Measurements from ENCODE around the gene RGS12. TPM values are rescaled to one million over a fixed set of nuclear protein-coding genes. Genes with fewer than 3 reads are reported as not detected.

Gene RGS12
- polyA plus RNA-seq, 1 donor (not counting 4 experiments of a cell fraction or from before 2014, with no cell fraction given): 34.0 TPM

- H3K36me3 ChIP-seq (ENCODE audit: control insufficient read depth in 2 of 2, extremely low read depth in 1 of 2, insufficient read depth in 2 of 2, low read length in 2 of 2): no peaks in the 10 kb centered on the region
- FAIRE-seq (no peak), DNase-seq (ENCODE audit: low read depth, low spot score) (no peak)
- no peaks in the 10 kb centered on the region for H3K27me3 ChIP-seq (ENCODE audit: control insufficient read depth, extremely low read depth, insufficient read depth, low read length)
- no peaks in the 10 kb centered on the region for H3K79me2 ChIP-seq (ENCODE audit: control insufficient read depth, insufficient read depth, low read length)
- no peak for TF ChIP-seq EZH2 (IDR thresholded peaks at IDR 0.05; ENCODE audit: low read length)
- no peak for TF ChIP-seq CTCF (optimal IDR thresholded peaks at IDR 0.05 in 1 of 3, IDR thresholded peaks at IDR 0.05 in 1 of 3, conservative IDR thresholded peaks at IDR 0.05 in 1 of 3; ENCODE audit: extremely low read depth in 1 of 3, insufficient read depth in 2 of 3, low read length in 3 of 3)
- H3K4me2 ChIP-seq (ENCODE audit: control insufficient read depth, extremely low read depth, insufficient read depth, low read depth, low read length): no peak overlapping the region
- no peak overlapping the region for H3K9ac ChIP-seq (ENCODE audit: control insufficient read depth, extremely low read depth, insufficient read depth, low read length)
- H3K9me1 ChIP-seq (ENCODE audit: control insufficient read depth, extremely low read depth, insufficient read depth, low read length): no peaks in the 10 kb centered on the region
- H2AFZ ChIP-seq (ENCODE audit: control insufficient read depth, low read length): no peak overlapping the region
- H3K27ac ChIP-seq (ENCODE audit: control insufficient read depth, insufficient read depth, low read length): no peak overlapping the region
- no peak overlapping the region for H3K4me3 ChIP-seq (ENCODE audit: control insufficient read depth in 2 of 3, extremely low read depth in 1 of 3, insufficient read depth in 2 of 3, low read depth in 1 of 3, low read length in 3 of 3)
- dilution Hi-C loops (cut with MboI; ENCODE audit: extremely low pct_ligation_motif_present, low sequenced_read_pairs): no loop called here
- no peaks in the 10 kb centered on the region for H3K9me3 ChIP-seq (ENCODE audit: control insufficient read depth, low read depth, low read length)
- no peaks in the 10 kb centered on the region for H4K20me1 ChIP-seq (ENCODE audit: control insufficient read depth, extremely low read depth, insufficient read depth, low read length)
- H3K4me1 ChIP-seq (ENCODE audit: control insufficient read depth, extremely low read depth, insufficient read depth, low read length): peaks cover 14% of the 10 kb centered on the region
Measured at GRCh38 chr4:3314706-3315260, 22.0 kb downstream of the RGS12 start.

- no peaks in the 10 kb centered on the region for H3K9me3 ChIP-seq (ENCODE audit: control insufficient read depth, low read depth, low read length)
- H3K9me1 ChIP-seq (ENCODE audit: control insufficient read depth, extremely low read depth, insufficient read depth, low read length): no peaks in the 10 kb centered on the region
- H3K4me2 ChIP-seq (ENCODE audit: control insufficient read depth, extremely low read depth, insufficient read depth, low read depth, low read length): no peak overlapping the region
- DNase-seq (ENCODE audit: low read depth, low spot score) (no peak), FAIRE-seq (no peak)
- no peak overlapping the region for H3K27ac ChIP-seq (ENCODE audit: control insufficient read depth, insufficient read depth, low read length)
- TF ChIP-seq EZH2 (IDR thresholded peaks at IDR 0.05; ENCODE audit: low read length) (no peak), CTCF (optimal IDR thresholded peaks at IDR 0.05 in 1 of 3, IDR thresholded peaks at IDR 0.05 in 1 of 3, conservative IDR thresholded peaks at IDR 0.05 in 1 of 3; ENCODE audit: extremely low read depth in 1 of 3, insufficient read depth in 2 of 3, low read length in 3 of 3) (no peak)
- dilution Hi-C loops (cut with MboI; ENCODE audit: extremely low pct_ligation_motif_present, low sequenced_read_pairs): no loop called here
- H3K36me3 ChIP-seq (ENCODE audit: control insufficient read depth in 2 of 2, extremely low read depth in 1 of 2, insufficient read depth in 2 of 2, low read length in 2 of 2): no peaks in the 10 kb centered on the region
- H3K79me2 ChIP-seq (ENCODE audit: control insufficient read depth, insufficient read depth, low read length): no peaks in the 10 kb centered on the region
- H2AFZ ChIP-seq (ENCODE audit: control insufficient read depth, low read length): no peak overlapping the region
- no peaks in the 10 kb centered on the region for H4K20me1 ChIP-seq (ENCODE audit: control insufficient read depth, extremely low read depth, insufficient read depth, low read length)
- H3K9ac ChIP-seq (ENCODE audit: control insufficient read depth, extremely low read depth, insufficient read depth, low read length): no peak overlapping the region
- H3K4me3 ChIP-seq (ENCODE audit: control insufficient read depth in 2 of 3, extremely low read depth in 1 of 3, insufficient read depth in 2 of 3, low read depth in 1 of 3, low read length in 3 of 3): no peak overlapping the region
- peaks cover 14% of the 10 kb centered on the region for H3K4me1 ChIP-seq (ENCODE audit: control insufficient read depth, extremely low read depth, insufficient read depth, low read length)
- H3K27me3 ChIP-seq (ENCODE audit: control insufficient read depth, extremely low read depth, insufficient read depth, low read length): no peaks in the 10 kb centered on the region
Measured at GRCh38 chr4:3315566-3315965, 22.7 kb downstream of the RGS12 start.

All from keratinocyte (primary cell).